Tibial artery (tissue), 4 donors: Measurements from ENCODE around the gene GALNT2.

Source experiments
- DNase-seq, 2 donors: peaks; one replicate each; pipeline ENCODE4 v3.0.0-alpha.2; 2019
- H3K27ac ChIP-seq, 2 donors: fragments of 200-600 bp; sonication (generic) in 1 of 2; 1 replicate in 1 of 2; 2 replicates in 1 of 2; pipeline ENCODE4 v1.5.1; 2018 to 2019; ENCODE audit warnings: mild to moderate bottlenecking in 1 of 2
- H3K27me3 ChIP-seq, 2 donors: fragments of 200-600 bp; sonication (generic) in 1 of 2; one replicate each; pipeline versions ENCODE4 v1.5.1 to v1.6.0; 2016 to 2019
- H3K36me3 ChIP-seq, 3 donors: fragments of 200-600 bp; sonication (generic) in 2 of 3; one replicate each; pipeline ENCODE4 v1.5.1; 2016 to 2019; ENCODE audit warnings: mild to moderate bottlenecking in 2 of 3
- H3K4me1 ChIP-seq, 4 donors: fragments of 200-600 bp; sonication (generic) in 2 of 4; 1 replicate in 3 of 4; 2 replicates in 1 of 4; pipeline ENCODE4 v1.5.1; 2016 to 2019
- H3K4me3 ChIP-seq, 2 donors: fragments of 200-600 bp; sonication (generic) in 1 of 2; 1 replicate in 1 of 2; 2 replicates in 1 of 2; pipeline ENCODE4 v1.5.1; 2018 to 2019; ENCODE audit warnings: mild to moderate bottlenecking in 2 of 2
- H3K9me3 ChIP-seq, 3 donors: fragments of 200-600 bp; sonication (generic) in 1 of 3; one replicate each; pipeline ENCODE4 v1.5.1; 2016 to 2019
- CTCF ChIP-seq, 2 experiments: fragments of 200-600 bp in 1 of 2; fragments of 450-650 bp in 1 of 2; IDR thresholded peaks; one replicate each; pipeline ENCODE4 v1.5.1; 2017 to 2019; ENCODE audit warnings: antibody characterized with exemption in 2 of 2, mild to moderate bottlenecking in 1 of 2, moderate library complexity in 1 of 2
- intact Hi-C: fragments of 100-400 bp; cut with DNase I; formaldehyde crosslinking; loops from one replicate; pipeline ENCODE4 v1.15.0; 2023; ENCODE audit warnings: low total_unique reads

Gene GALNT2

GRCh38 chr1:230206207-230206606 is 139.2 kb downstream of the GALNT2 start:
- Histone ChIP-seq H3K36me3 (peaks cover 0 to 19% (median 12%) of the 10 kb centered on the region in 3 donors), H3K27me3 (no peaks in the 10 kb centered on the region), H3K9me3 (no peaks in the 10 kb centered on the region), H3K4me3 (no peak overlapping the region), H3K4me1 (peaks cover 0 to 63% (median 37%) of the 10 kb centered on the region in 4 donors), H3K27ac (peak overlapping the region; percentile 16 to 51)
- DNase-seq: no peak
- TF ChIP-seq CTCF (IDR thresholded peaks at IDR 0.05): no peak
- intact Hi-C loops: loop anchor here (10.0 kb wide), 1 partner anchor 99 kb away; no protein-coding TSS in a partner anchor

- peaks cover 0 to 71% (median 43%) of the 10 kb centered on the region in 4 donors for H3K4me1 ChIP-seq
- no peak for DNase-seq
- H3K27ac ChIP-seq: peak overlapping the region; percentile 51 to 77
- peaks cover 0 to 19% (median 12%) of the 10 kb centered on the region in 3 donors for H3K36me3 ChIP-seq
- no peaks in the 10 kb centered on the region for H3K9me3 ChIP-seq
- intact Hi-C loops: loop anchor here (10.0 kb wide), 1 partner anchor 98 kb away; no protein-coding TSS in a partner anchor
- H3K4me3 ChIP-seq: no peak overlapping the region
- no peak for TF ChIP-seq CTCF (IDR thresholded peaks at IDR 0.05)
- no peaks in the 10 kb centered on the region for H3K27me3 ChIP-seq
Observed at GRCh38 chr1:230206976-230207375, 139.9 kb downstream of the GALNT2 start.

- peaks cover 0 to 77% (median 47%) of the 10 kb centered on the region in 4 donors for H3K4me1 ChIP-seq
- no peaks in the 10 kb centered on the region for H3K9me3 ChIP-seq
- no peaks in the 10 kb centered on the region for H3K27me3 ChIP-seq
- peak overlapping the region; percentile 51 to 77 for H3K27ac ChIP-seq
- H3K36me3 ChIP-seq: peaks cover 0 to 19% (median 12%) of the 10 kb centered on the region in 3 donors
- DNase-seq: no peak
- TF ChIP-seq CTCF (IDR thresholded peaks at IDR 0.05): no peak
- no peak overlapping the region for H3K4me3 ChIP-seq
- intact Hi-C loops: loop anchor here (10.0 kb wide), 1 partner anchor 97 kb away; no protein-coding TSS in a partner anchor
Observed at GRCh38 chr1:230207598-230207997, 140.6 kb downstream of the GALNT2 start.

GRCh38 chr1:230208619-230209261 is 141.7 kb downstream of the GALNT2 start:
- H3K4me1 ChIP-seq: peaks cover 0 to 88% (median 49%) of the 10 kb centered on the region in 4 donors
- peaks cover 0 to 11% (median 10%) of the 10 kb centered on the region in 3 donors for H3K36me3 ChIP-seq
- H3K9me3 ChIP-seq: no peaks in the 10 kb centered on the region
- intact Hi-C loops: loop anchor here (10.0 kb wide), 1 partner anchor 96 kb away; no protein-coding TSS in a partner anchor
- H3K27me3 ChIP-seq: no peaks in the 10 kb centered on the region
- DNase-seq: peak in 1 of 2 donors; percentile 59
- H3K27ac ChIP-seq: peak overlapping the region; percentile 77 to 78
- no peak for TF ChIP-seq CTCF (IDR thresholded peaks at IDR 0.05)
- H3K4me3 ChIP-seq: no peak overlapping the region

- H3K27me3 ChIP-seq: no peaks in the 10 kb centered on the region
- no peak for DNase-seq
- no peaks in the 10 kb centered on the region for H3K36me3 ChIP-seq
- peak overlapping the region; percentile 10 to 32 for H3K4me3 ChIP-seq
- H3K27ac ChIP-seq: peak overlapping the region; percentile 77 to 78
- TF ChIP-seq CTCF (IDR thresholded peaks at IDR 0.05): no peak
- peaks cover 0 to 94% (median 57%) of the 10 kb centered on the region in 4 donors for H3K4me1 ChIP-seq
- H3K9me3 ChIP-seq: no peaks in the 10 kb centered on the region
- intact Hi-C loops: loop anchor here (5.0 kb wide), 2 partner anchors 118 to 133 kb away; no protein-coding TSS in a partner anchor
Observed at GRCh38 chr1:230210326-230210980, 143.4 kb downstream of the GALNT2 start.
